HG03469 (cell line): ENCODE results near the gene SND1.

Experiments used
- ATAC-seq: cut with Tn5 transposase; IDR thresholded peaks from one replicate; pipeline ENCODE4 v1.9.1; 2021; ENCODE audit warnings: mild to moderate bottlenecking, moderate library complexity, moderate number of reproducible peaks; ENCODE audit not compliant: unreplicated experiment

Gene SND1

GRCh38 chr7:127718340-127718679, 66.3 kb downstream of the SND1 start:
- no peak for ATAC-seq

GRCh38 chr7:127726476-127726875, 74.5 kb downstream of the SND1 start:
- ATAC-seq = no peak

GRCh38 chr7:127730658-127731276, 78.8 kb downstream of the SND1 start:
- no peak for ATAC-seq

GRCh38 chr7:127731431-127732080, 79.6 kb downstream of the SND1 start:
- no peak for ATAC-seq

GRCh38 chr7:127732306-127732705, 80.3 kb downstream of the SND1 start:
- ATAC-seq = no peak

GRCh38 chr7:127733986-127734385, 82.0 kb downstream of the SND1 start:
- ATAC-seq = no peak

GRCh38 chr7:127736511-127736910, 84.5 kb downstream of the SND1 start:
- no peak for ATAC-seq

GRCh38 chr7:127738859-127739258, 86.9 kb downstream of the SND1 start:
- no peak for ATAC-seq

- ATAC-seq = no peak
Observed at GRCh38 chr7:127741764-127742375, 89.9 kb downstream of the SND1 start.

- ATAC-seq = no peak
Observed at GRCh38 chr7:127745445-127745844, 93.5 kb downstream of the SND1 start.

GRCh38 chr7:127751062-127751461, 99.1 kb downstream of the SND1 start:
- ATAC-seq = no peak

GRCh38 chr7:127751490-127752448, 99.8 kb downstream of the SND1 start:
- ATAC-seq = no peak

- ATAC-seq = no peak
Observed at GRCh38 chr7:127752829-127753228, 100.8 kb downstream of the SND1 start.

GRCh38 chr7:127754457-127754856, 102.5 kb downstream of the SND1 start:
- ATAC-seq = no peak

GRCh38 chr7:127755521-127755920, 103.5 kb downstream of the SND1 start:
- ATAC-seq = no peak

- ATAC-seq = no peak
Observed at GRCh38 chr7:127755965-127756364, 104.0 kb downstream of the SND1 start.

GRCh38 chr7:127758105-127758504, 106.1 kb downstream of the SND1 start:
- ATAC-seq = no peak

GRCh38 chr7:127758845-127759244, 106.9 kb downstream of the SND1 start:
- ATAC-seq = no peak

GRCh38 chr7:127759945-127760421, 108.0 kb downstream of the SND1 start:
- no peak for ATAC-seq

GRCh38 chr7:127760436-127761031, 108.5 kb downstream of the SND1 start:
- no peak for ATAC-seq

GRCh38 chr7:127761196-127761595, 109.2 kb downstream of the SND1 start:
- ATAC-seq = no peak
